Measurements from ENCODE around the gene CABLES1. TPM values are rescaled to one million over a fixed set of nuclear protein-coding genes. Genes with fewer than 3 reads are reported as not detected.
"Not testable (repeated sequence)": the region's sequence is repeated elsewhere in the genome, so short reads cannot be mapped to it uniquely, and the experiment has no call there.

Gene CABLES1
- total RNA-seq, 1 experiment from 2014 or later: 21.9 TPM

GRCh38 chr18:23143016-23143814, 7.9 kb downstream of the CABLES1 start:
- no peak for DNase-seq
- peak overlapping the region; percentile 81 for H3K27ac ChIP-seq

GRCh38 chr18:23143815-23144261, 8.6 kb downstream of the CABLES1 start:
- peak; percentile 59 to 70 for DNase-seq
- H3K27me3 ChIP-seq: no peaks in the 10 kb centered on the region
- H3K9me3 ChIP-seq (replicated peaks): no peaks in the 10 kb centered on the region
- peaks cover 28% of the 10 kb centered on the region; the same call in 1 of the 2 replicates for H3K4me1 ChIP-seq
- peak overlapping the region; percentile 81 for H3K27ac ChIP-seq
- H3K36me3 ChIP-seq: no peaks in the 10 kb centered on the region
- H3K4me3 ChIP-seq: peak overlapping the region; percentile 30

More at GRCh38 chr18:23143016-23143814, 7.9 kb downstream of the CABLES1 start:
- no peaks in the 10 kb centered on the region for H3K27me3 ChIP-seq
- no peak overlapping the region for H3K4me3 ChIP-seq
- H3K9me3 ChIP-seq (replicated peaks): no peaks in the 10 kb centered on the region
- H3K36me3 ChIP-seq: no peaks in the 10 kb centered on the region
- peaks cover 28% of the 10 kb centered on the region; the same call in 1 of the 2 replicates for H3K4me1 ChIP-seq

DNA sequence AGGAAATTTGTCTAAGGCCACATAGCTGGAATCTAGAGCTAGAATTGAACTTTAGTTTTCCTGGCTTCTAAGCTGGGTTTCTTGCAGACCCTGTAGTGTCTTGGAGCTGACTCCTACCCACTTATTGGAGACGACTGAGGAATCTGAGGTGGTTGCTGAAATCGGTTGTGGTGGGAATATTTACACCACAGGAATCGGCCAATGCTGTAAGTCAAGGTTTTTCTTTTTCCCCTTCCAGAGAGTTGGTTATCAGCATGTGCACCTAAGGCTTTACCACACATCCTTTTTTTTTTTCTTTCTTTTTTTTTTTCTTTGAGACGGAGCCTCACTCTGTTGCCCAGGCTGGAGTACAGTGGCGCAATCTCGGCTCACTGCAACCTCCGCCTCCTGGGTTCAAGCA, 9.4 kb downstream of the CABLES1 start:
- no peaks in the 10 kb centered on the region for H3K9me3 ChIP-seq (replicated peaks)
- no peaks in the 10 kb centered on the region for H3K27me3 ChIP-seq
- peaks cover 28% of the 10 kb centered on the region; the same call in 1 of the 2 replicates for H3K4me1 ChIP-seq
- H3K4me3 ChIP-seq: no peak overlapping the region
- H3K27ac ChIP-seq: peak overlapping the region; percentile 81
- H3K36me3 ChIP-seq: no peaks in the 10 kb centered on the region
- no peak for DNase-seq

- no peak for DNase-seq
- peaks cover 28% of the 10 kb centered on the region; the same call in 1 of the 2 replicates for H3K4me1 ChIP-seq
These were observed 10.3 kb downstream of the CABLES1 start for GRCh38 chr18:23145621-23146020.

GRCh38 chr18:23146861-23147469, 11.7 kb downstream of the CABLES1 start:
- no peak overlapping the region for H3K4me3 ChIP-seq
- H3K36me3 ChIP-seq: no peaks in the 10 kb centered on the region
- H3K4me1 ChIP-seq: peaks cover 18% of the 10 kb centered on the region; the same call in 1 of the 2 replicates
- no peaks in the 10 kb centered on the region for H3K27me3 ChIP-seq
- no peak overlapping the region for H3K27ac ChIP-seq
- no peaks in the 10 kb centered on the region for H3K9me3 ChIP-seq (replicated peaks)
- no peak for DNase-seq

More at GRCh38 chr18:23145621-23146020, 10.3 kb downstream of the CABLES1 start:
- Histone ChIP-seq H3K4me3 (no peak overlapping the region), H3K36me3 (no peaks in the 10 kb centered on the region), H3K27me3 (no peaks in the 10 kb centered on the region), H3K27ac (no peak overlapping the region), H3K9me3 (replicated peaks) (no peaks in the 10 kb centered on the region)

- Histone ChIP-seq H3K9me3 (replicated peaks) (no peaks in the 10 kb centered on the region), H3K27me3 (no peaks in the 10 kb centered on the region), H3K4me1 (peaks cover 11% of the 10 kb centered on the region; the same call in 1 of the 2 replicates), H3K36me3 (no peaks in the 10 kb centered on the region), H3K27ac (no peak overlapping the region), H3K4me3 (no peak overlapping the region)
- DNase-seq: no peak
These were observed 13.1 kb downstream of the CABLES1 start for GRCh38 chr18:23148382-23148781.

DNA sequence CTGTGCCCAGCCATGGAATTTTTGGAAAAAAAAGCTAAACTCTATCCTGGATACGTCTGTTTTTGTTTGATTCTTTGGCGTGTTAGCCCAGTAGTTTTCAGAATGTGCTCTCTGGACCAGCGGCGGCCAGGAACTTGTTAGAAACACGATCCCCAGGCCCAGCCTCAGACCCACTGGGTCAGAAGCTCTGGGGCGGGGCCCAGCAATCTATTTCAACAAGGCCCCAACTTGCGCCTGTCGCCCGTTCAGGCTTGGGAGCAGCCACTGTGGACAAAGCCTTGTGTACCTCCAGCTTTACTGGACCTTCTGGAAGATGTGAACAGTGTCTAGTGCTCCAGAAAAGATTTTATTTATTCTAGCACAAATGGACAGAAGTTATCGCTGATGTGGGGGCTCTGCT, 14.3 kb downstream of the CABLES1 start:
- Histone ChIP-seq H3K4me1 (no peaks in the 10 kb centered on the region), H3K27me3 (no peaks in the 10 kb centered on the region), H3K36me3 (no peaks in the 10 kb centered on the region), H3K9me3 (replicated peaks) (no peaks in the 10 kb centered on the region), H3K4me3 (no peak overlapping the region), H3K27ac (no peak overlapping the region)
- DNase-seq: no peak

- no peaks in the 10 kb centered on the region for H3K9me3 ChIP-seq (replicated peaks)
- no peaks in the 10 kb centered on the region for H3K4me1 ChIP-seq
- H3K27me3 ChIP-seq: no peaks in the 10 kb centered on the region
- H3K27ac ChIP-seq: no peak overlapping the region
- H3K4me3 ChIP-seq: no peak overlapping the region
- H3K36me3 ChIP-seq: no peaks in the 10 kb centered on the region
- no peak for DNase-seq
These were observed 16.3 kb downstream of the CABLES1 start for GRCh38 chr18:23151414-23152099.

DNA sequence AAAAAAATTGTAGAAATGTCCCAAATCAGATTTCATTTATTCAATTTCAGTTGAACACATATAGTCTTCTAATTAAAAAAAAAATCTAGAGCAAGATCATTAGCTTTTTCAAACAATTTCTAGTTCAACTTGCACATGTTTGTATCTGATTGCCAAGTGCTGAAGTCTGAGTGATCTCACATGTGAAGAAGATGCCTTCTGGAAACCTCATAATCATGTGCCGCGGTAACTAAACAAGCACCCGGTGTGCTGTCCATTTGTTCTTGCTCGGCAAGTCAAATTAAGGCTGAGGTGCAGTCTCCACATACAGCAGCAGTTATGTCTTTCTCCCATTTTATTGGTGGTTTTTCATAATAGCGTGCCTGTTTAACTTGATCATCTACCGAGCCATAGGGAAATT, 18.7 kb downstream of the CABLES1 start:
- H3K27ac ChIP-seq: no peak overlapping the region
- no peaks in the 10 kb centered on the region for H3K27me3 ChIP-seq
- no peaks in the 10 kb centered on the region for H3K36me3 ChIP-seq
- H3K9me3 ChIP-seq (replicated peaks): no peaks in the 10 kb centered on the region
- H3K4me3 ChIP-seq: no peak overlapping the region
- no peaks in the 10 kb centered on the region for H3K4me1 ChIP-seq
- no peak for DNase-seq

DNA sequence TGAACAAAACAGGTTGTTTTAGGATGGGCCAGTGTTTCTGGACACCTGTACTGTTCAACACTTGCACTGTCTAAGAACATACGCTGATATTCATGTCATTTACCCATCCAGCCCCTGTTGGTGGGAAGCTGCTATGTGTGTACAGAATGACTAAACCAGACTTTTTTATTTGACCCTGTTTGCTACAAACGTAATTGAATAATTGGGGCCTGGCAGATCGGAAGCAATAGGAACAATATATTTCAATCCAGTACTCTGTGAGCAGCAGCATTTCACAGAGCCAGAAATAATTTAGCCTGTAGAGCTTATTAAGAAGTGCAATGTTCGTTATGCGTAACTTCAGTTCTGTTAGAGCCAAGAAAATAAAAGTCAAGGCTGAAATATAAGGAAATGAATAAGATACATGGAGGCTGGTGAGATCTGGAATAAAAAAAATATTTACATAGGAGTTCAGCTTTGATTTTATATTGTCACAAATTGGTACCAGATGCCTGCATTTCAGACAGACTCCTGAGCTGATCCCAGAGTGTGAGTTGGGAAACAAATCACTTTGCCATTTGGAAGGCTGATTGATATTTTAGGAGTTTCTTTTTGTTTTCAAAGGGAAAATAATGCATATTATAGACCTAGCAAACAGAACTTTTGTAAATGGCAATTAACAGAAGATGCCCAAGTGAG, 19.7 kb downstream of the CABLES1 start:
- H3K4me3 ChIP-seq: no peak overlapping the region
- H3K4me1 ChIP-seq: no peaks in the 10 kb centered on the region
- no peak for DNase-seq
- no peaks in the 10 kb centered on the region for H3K36me3 ChIP-seq
- H3K27me3 ChIP-seq: no peaks in the 10 kb centered on the region
- H3K27ac ChIP-seq: no peak overlapping the region
- no peaks in the 10 kb centered on the region for H3K9me3 ChIP-seq (replicated peaks)

DNA sequence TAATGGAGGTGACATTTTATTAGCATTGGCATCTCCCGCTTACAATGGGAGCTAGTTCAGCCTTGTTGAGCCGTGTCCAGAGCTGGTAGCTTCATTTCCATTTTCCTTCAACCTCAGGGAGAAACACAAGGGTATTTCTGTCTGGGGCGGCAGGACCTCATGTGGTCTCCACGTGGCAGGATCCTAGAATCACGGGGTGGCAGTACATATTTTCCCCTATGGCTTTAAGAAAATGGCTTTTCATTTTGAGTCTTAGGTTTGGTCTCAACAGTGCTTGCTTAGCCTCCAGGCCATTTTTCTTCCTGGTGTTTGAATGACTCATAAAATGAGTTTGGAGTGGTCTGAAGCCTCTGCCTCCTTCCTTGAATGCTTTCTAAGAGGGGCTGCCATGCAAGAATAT, 20.3 kb downstream of the CABLES1 start:
- H3K27ac ChIP-seq: no peak overlapping the region

GRCh38 chr18:23156134-23156533, 20.8 kb downstream of the CABLES1 start:
- no peak overlapping the region for H3K4me3 ChIP-seq
- H3K27ac ChIP-seq: no peak overlapping the region
- no peak for DNase-seq
- H3K36me3 ChIP-seq: no peaks in the 10 kb centered on the region
- no peaks in the 10 kb centered on the region for H3K9me3 ChIP-seq (replicated peaks)
- H3K4me1 ChIP-seq: no peaks in the 10 kb centered on the region
- H3K27me3 ChIP-seq: no peaks in the 10 kb centered on the region

More for the DNA sequence above, 20.3 kb downstream of the CABLES1 start:
- H3K4me3 ChIP-seq: no peak overlapping the region
- H3K4me1 ChIP-seq: no peaks in the 10 kb centered on the region
- H3K36me3 ChIP-seq: no peaks in the 10 kb centered on the region
- no peak for DNase-seq
- H3K9me3 ChIP-seq (replicated peaks): no peaks in the 10 kb centered on the region
- H3K27me3 ChIP-seq: no peaks in the 10 kb centered on the region

- Histone ChIP-seq H3K27me3 (no peaks in the 10 kb centered on the region), H3K4me1 (no peaks in the 10 kb centered on the region), H3K27ac (no peak overlapping the region), H3K9me3 (replicated peaks) (no peaks in the 10 kb centered on the region), H3K36me3 (no peaks in the 10 kb centered on the region), H3K4me3 (no peak overlapping the region)
- no peak for DNase-seq
These were observed 22.8 kb downstream of the CABLES1 start for GRCh38 chr18:23158058-23158457.

DNA sequence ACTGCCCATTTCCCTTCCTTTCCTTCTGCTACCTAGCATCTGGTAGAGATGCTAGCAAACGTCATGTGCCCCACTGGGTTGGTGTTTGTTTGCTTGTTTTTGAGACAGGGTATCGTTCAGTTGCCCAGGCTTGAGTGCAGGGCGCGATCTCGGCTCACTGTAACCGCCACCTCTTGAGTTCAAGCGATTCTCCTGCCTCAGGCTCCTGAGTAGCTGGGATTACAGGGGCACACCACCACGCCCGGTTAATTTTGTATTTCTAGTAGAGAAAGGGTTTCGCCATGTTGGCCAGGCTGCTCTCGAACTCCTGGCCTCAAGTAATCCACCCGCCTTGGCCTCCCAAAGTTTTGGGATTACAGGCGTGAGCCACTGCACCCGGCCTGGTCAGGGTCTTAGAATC, 23.6 kb downstream of the CABLES1 start:
- H3K27me3 ChIP-seq; H3K36me3 ChIP-seq; H3K4me1 ChIP-seq; H3K27ac ChIP-seq; H3K9me3 ChIP-seq (replicated peaks); H3K4me3 ChIP-seq; DNase-seq: not testable (repeated sequence)
